ENCODE data around the gene SRD5A3. TPM values are rescaled to one million over a fixed set of nuclear protein-coding genes. Genes with fewer than 3 reads are reported as not detected.

The SRD5A3 gene
- total and polyA plus RNA-seq, 9 of the 15 experiments (the other 6 are each of a cell fraction or from before 2014, with no cell fraction given), result 2.5 to 37.0 (median 13.3) TPM

- TF ChIP-seq, protein P1, sequence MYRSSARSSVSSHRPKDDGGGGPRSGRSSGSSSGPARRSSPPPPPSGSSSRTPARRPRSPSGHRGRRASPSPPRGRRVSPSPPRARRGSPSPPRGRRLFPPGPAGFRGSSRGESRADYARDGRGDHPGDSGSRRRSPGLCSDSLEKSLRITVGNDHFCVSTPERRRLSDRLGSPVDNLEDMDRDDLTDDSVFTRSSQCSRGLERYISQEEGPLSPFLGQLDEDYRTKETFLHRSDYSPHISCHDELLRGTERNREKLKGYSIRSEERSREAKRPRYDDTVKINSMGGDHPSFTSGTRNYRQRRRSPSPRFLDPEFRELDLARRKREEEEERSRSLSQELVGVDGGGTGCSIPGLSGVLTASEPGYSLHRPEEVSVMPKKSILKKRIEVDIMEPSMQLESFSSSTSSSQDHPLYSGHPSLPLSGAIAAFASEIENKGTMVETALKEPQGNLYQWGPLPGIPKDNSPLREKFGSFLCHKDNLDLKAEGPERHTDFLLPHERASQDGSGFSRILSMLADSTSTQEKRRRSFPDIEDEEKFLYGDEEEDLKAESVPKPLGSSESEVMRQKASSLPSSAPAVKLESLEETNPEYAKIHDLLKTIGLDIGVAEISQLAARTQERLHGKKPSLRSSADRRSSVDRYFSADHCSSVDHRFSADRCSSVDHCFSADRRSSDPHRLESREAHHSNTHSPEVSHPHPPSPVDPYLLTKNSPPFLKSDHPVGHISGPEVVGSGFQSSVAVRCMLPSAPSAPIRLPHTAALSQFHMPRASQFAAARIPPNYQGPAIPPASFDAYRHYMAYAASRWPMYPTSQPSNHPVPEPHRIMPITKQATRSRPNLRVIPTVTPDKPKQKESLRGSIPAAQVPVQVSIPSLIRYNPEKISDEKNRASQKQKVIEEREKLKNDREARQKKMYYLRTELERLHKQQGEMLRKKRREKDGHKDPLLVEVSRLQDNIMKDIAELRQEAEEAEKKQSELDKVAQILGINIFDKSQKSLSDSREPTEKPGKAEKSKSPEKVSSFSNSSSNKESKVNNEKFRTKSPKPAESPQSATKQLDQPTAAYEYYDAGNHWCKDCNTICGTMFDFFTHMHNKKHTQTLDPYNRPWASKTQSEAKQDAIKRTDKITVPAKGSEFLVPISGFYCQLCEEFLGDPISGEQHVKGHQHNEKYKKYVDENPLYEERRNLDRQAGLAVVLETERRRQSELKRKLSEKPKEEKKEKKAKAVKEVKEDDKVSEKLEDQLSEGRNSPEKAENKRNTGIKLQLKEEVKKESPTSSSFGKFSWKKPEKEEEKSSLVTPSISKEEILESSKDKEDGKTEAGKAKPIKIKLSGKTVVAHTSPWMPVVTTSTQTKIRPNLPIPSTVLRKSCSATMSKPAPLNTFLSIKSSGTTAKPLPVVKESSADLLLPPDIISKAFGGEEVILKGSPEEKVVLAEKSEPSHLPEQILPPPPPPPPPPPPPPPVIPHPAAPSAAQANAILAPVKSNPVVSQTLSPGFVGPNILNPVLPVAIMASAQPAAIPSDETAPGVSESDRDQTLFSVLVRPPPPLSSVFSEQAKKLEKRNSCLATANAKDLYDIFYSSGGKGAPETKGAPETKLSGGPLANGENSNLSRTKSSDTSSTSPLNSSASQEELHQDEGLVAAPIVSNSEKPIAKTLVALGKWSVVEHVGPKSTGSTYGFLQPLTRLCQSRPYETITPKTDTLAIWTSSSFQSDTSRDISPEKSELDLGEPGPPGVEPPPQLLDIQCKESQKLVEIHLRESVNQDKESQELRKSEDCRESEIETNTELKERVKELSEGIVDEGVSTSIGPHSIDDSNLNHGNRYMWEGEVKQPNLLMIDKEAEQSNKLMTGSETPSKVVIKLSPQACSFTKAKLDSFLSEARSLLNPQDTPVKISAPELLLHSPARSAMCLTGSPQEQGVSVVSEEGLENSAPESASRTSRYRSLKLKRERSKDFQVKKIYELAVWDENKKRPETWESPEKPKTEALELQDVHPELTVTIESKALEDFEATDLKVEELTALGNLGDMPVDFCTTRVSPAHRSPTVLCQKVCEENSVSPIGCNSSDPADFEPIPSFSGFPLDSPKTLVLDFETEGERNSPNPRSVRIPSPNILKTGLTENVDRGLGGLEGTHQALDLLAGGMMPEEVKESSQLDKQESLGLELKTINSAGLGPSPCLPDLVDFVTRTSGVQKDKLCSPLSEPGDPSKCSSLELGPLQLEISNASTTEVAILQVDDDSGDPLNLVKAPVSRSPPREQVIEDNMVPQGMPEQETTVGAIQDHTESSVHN (IDR thresholded peaks at IDR 0.05; ENCODE audit: borderline replicate concordance in 1 of 2, low read depth in 1 of 2), result no peak
- TF ChIP-seq ATF1 (CRISPR knock-in tag; IDR thresholded peaks at IDR 0.05), result no peak
- peak; percentile 94 for TF ChIP-seq ATF1 (tag; IDR thresholded peaks at IDR 0.05)
- no peak for TF ChIP-seq MTF1 (CRISPR knock-in tag; IDR thresholded peaks at IDR 0.05; ENCODE audit: borderline replicate concordance)
- TF ChIP-seq PHB2 (IDR thresholded peaks at IDR 0.05; ENCODE audit: low read depth), result no peak
- TF ChIP-seq ZNF696 (CRISPR knock-in tag; conservative IDR thresholded peaks at IDR 0.05), result no peak
- peak; percentile 52; the same call in 1 of the 2 replicates for TF ChIP-seq STAG1 (CRISPR knock-in tag; IDR thresholded peaks at IDR 0.05; ENCODE audit: borderline replicate concordance)
- TF ChIP-seq, protein P2, sequence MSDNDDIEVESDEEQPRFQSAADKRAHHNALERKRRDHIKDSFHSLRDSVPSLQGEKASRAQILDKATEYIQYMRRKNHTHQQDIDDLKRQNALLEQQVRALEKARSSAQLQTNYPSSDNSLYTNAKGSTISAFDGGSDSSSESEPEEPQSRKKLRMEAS (CRISPR knock-in tag; IDR thresholded peaks at IDR 0.05), result peak; percentile 96
- peak in 1 of 2 experiments; percentile 0 for TF ChIP-seq AFF1 (IDR thresholded peaks at IDR 0.05; ENCODE audit: low read depth in 1 of 2, partially characterized antibody in 2 of 2)
- no peak for TF ChIP-seq HDAC3 (IDR thresholded peaks at IDR 0.05; ENCODE audit: borderline replicate concordance, partially characterized antibody)
- TF ChIP-seq FOXP4 (CRISPR knock-in tag; IDR thresholded peaks at IDR 0.05; ENCODE audit: borderline replicate concordance), result peak; percentile 86; the same call in 1 of the 2 replicates
Observed at GRCh38 chr4:55345980-55346850, at the start of gene SRD5A3 (continued).
